HG03159 (cell line): ENCODE results near the gene ACBD3.

Experiments used
- ATAC-seq: cut with Tn5 transposase; IDR thresholded peaks from one replicate; pipeline ENCODE4 v1.9.1; 2021; ENCODE audit warnings: mild to moderate bottlenecking, moderate library complexity; ENCODE audit not compliant: unreplicated experiment

The ACBD3 gene

GRCh38 chr1:226116673-226117072, 69.9 kb downstream of the ACBD3 start:
- ATAC-seq = no peak

- no peak for ATAC-seq
These were observed 73.9 kb downstream of the ACBD3 start for GRCh38 chr1:226112626-226113025.

GRCh38 chr1:226111883-226112261, 74.7 kb downstream of the ACBD3 start:
- ATAC-seq = no peak

GRCh38 chr1:226111098-226111882, 75.3 kb downstream of the ACBD3 start:
- no peak for ATAC-seq

GRCh38 chr1:226110249-226111097, 76.1 kb downstream of the ACBD3 start:
- peak; percentile 71 for ATAC-seq

DNA sequence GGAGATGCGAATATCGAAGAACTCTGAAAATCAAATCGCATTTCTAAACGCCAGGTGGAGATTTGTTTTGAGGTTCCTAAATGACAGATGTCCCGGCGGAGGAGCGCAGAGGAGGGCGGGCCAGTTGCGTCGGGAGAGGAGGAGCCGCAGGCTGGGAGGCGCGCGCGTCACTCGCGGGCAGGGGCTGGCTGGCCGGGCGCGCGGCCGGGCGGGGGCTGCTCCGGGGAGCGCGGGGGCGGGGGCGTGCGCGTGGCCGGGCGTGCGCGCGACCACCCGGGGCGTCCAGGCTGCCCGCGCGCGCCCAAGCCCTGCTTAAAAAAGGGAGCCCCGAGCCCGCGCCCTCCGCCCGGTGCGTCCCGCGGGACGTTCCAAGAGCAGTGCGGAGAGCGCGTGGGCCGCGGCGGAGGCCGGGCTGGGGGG, 76.7 kb downstream of the ACBD3 start:
- ATAC-seq = peak; percentile 82

GRCh38 chr1:226108935-226109828, 77.4 kb downstream of the ACBD3 start:
- ATAC-seq = no peak

GRCh38 chr1:226107471-226108460, 78.8 kb downstream of the ACBD3 start:
- no peak for ATAC-seq

GRCh38 chr1:226104671-226105121, 81.8 kb downstream of the ACBD3 start:
- ATAC-seq = no peak

GRCh38 chr1:226100436-226101391, 85.8 kb downstream of the ACBD3 start:
- no peak for ATAC-seq

GRCh38 chr1:226098870-226099835, 87.4 kb downstream of the ACBD3 start:
- no peak for ATAC-seq

DNA sequence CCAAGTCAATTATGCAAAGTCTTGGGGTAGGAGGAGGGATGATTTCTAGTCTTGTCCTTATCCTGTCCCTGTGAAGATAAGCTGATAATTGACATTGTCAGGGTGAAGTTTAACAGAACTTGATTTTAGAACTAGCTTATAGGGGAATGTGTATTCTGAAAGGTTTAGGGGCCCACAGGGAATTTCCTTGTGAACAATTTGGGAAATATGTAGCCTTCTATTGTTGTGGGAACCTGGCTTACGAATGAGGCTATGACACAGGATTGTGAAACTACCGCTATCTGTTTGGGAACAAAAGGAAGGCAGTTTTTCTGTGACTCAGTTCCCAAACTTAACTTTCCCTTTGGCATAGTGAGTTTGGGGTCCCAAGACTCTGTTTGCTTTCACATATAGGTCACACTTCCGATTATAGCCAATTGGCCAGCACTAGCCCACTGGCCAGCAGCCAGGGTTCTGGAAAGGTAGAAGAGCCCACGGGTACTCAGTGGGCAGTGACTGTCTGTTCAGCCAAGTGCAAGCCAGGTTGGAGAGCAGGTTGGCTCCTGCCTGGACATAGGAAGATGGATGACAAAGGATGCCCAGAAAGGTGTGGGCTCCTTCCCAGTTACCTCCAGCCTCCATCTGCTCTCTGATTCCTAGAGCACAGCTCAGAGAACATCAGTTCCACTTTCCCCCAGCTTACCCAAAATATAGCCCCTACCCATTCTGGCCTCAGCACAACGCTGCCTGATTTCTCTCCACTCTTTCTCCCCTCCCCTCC, 88.5 kb downstream of the ACBD3 start:
- no peak for ATAC-seq

GRCh38 chr1:226095286-226095685, 91.3 kb downstream of the ACBD3 start:
- no peak for ATAC-seq
